GM12874 (cell line): ENCODE results near the gene HDHD3.

Source experiments
- TF ChIP-seq, protein P1 (sequence below): IDR thresholded peaks from 2 replicates; pipeline ENCODE4 v1.5.1; 2011; ENCODE audit warnings: low read depth, mild to moderate bottlenecking, control low read depth, low read length, moderate library complexity; ENCODE audit not compliant: insufficient read depth

The HDHD3 gene

DNA sequence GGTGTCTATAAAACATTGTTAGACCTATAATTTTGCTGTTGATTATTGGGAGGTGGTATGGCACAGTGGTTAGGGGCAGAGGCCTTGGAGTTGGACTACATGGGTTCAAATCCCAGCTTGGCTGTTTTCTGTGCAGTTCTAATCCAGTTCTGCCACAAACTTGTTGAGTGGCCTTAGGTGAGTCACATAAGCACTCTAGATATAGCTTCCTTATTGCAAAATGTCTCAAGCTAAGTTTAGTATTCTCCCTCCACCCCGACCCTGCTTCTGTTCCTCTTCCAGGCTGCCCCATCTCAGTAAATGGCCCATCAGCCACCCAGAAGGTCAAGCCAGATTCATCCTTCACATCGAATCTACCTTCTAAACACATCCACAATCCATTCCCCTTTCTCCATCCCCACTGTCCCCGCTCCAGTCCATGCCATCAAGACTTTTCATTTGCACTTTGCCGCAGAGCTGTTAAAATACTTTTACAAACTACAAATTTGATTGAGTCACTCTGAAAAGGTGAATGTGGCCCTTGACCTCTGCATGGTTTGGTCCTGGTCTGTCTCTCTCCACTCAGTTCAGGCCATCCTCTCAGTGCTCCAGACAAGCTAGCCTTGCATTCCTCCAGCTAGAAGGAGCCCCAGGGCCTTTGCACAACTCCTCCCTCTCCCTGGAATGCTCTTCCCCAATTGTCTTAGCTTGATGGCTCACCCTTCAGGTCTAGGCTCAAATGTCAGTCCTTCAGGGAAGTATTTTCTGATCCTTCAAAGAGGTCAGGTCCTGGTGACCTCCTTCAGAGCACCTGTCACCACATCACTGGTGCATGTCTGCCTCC lies 10.0 kb upstream of the HDHD3 start:
- TF ChIP-seq, protein P1, sequence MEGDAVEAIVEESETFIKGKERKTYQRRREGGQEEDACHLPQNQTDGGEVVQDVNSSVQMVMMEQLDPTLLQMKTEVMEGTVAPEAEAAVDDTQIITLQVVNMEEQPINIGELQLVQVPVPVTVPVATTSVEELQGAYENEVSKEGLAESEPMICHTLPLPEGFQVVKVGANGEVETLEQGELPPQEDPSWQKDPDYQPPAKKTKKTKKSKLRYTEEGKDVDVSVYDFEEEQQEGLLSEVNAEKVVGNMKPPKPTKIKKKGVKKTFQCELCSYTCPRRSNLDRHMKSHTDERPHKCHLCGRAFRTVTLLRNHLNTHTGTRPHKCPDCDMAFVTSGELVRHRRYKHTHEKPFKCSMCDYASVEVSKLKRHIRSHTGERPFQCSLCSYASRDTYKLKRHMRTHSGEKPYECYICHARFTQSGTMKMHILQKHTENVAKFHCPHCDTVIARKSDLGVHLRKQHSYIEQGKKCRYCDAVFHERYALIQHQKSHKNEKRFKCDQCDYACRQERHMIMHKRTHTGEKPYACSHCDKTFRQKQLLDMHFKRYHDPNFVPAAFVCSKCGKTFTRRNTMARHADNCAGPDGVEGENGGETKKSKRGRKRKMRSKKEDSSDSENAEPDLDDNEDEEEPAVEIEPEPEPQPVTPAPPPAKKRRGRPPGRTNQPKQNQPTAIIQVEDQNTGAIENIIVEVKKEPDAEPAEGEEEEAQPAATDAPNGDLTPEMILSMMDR, result no peak

DNA sequence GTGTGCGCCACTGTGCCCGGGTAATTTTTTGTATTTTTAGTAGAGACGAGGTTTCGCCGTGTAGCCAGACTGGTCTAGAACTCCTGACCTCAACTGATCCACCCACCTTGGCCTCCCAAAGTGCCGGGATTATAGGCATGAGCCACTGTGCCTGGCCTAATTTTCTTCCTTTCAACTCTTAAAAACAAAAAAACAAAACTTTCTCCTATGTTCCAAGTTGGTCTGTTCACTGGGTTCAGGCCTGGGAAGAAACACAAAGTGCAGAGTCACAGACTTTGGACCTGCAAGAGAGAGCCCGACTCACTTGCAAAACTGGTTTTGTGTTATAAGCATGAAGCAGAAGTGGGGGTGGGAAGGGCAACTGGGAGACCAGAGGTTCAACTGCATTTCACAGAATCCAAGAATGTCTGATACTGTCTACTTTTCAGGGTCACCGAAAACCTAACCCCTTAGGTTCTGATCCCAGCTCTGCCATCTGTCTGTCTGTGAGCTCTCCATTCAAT lies 5.2 kb upstream of the HDHD3 start:
- TF ChIP-seq, protein P1, result no peak

GRCh38 chr9:113380869-113381378 lies 4.1 kb upstream of the HDHD3 start:
- TF ChIP-seq, protein P1, result no peak

GRCh38 chr9:113375057-113376023 lies 1.4 kb downstream of the HDHD3 start:
- TF ChIP-seq, protein P1, result no peak

DNA sequence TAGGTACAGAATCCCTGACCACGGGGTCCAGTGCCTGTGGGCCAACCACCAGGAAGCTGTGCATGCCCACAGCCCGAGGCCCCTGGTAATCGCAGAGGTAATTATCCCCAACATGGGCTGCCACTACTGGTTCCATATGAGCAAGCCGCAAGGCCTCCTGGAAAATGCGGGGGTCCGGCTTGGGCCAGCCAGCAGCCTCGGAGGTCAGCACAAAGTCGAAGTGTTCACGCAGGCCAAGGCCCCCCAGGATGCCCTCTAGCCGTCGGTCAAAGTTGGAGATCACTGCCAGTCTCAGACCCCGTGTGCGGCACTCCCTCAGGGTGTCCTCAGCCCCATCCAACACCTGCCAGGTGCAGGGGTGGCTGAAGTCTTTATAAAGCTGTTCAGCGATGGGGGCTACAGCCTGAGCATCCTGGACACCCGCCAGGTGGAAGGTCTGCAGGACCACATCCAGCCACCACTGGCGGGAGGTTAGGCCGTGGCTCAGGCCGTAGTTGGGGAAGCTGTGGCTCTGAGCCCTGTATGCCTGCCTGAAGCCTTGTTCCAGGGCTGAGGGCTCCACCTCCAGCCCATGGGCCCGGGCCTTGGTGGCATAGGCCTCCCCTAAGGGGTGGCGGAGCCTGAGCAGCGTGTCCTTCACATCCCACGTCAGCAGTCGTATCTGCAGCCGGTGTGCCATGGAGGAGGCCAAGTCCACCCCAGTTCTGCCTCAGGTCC lies 3.0 kb downstream of the HDHD3 start:
- TF ChIP-seq, protein P1, result no peak

GRCh38 chr9:113373256-113373655 lies 3.5 kb downstream of the HDHD3 start:
- TF ChIP-seq, protein P1, result no peak
